NK-92 (cell line): ENCODE data around the gene ISCA2.

ENCODE experiments used
- DNase-seq: peaks from one replicate; lab custom pipeline; 2025; ENCODE audit not compliant: unreplicated experiment; lab: John Stamatoyannopoulos, UW

The ISCA2 gene

GRCh38 chr14:74507840-74508239 is 14.3 kb downstream of the ISCA2 start:
- DNase-seq: no peak

- DNase-seq: no peak
These were observed 14.7 kb downstream of the ISCA2 start for GRCh38 chr14:74508292-74508731.

GRCh38 chr14:74508844-74509428 is 15.4 kb downstream of the ISCA2 start:
- no peak for DNase-seq

GRCh38 chr14:74509587-74510222 is 16.1 kb downstream of the ISCA2 start:
- no peak for DNase-seq

- no peak for DNase-seq
These were observed 16.8 kb downstream of the ISCA2 start for GRCh38 chr14:74510223-74510931.

GRCh38 chr14:74510959-74511409 is 17.4 kb downstream of the ISCA2 start:
- DNase-seq: no peak

- no peak for DNase-seq
These were observed 18.6 kb downstream of the ISCA2 start for GRCh38 chr14:74511966-74512830.

- no peak for DNase-seq
These were observed 20.9 kb downstream of the ISCA2 start for GRCh38 chr14:74514471-74514941.

GRCh38 chr14:74515891-74516412 is 22.4 kb downstream of the ISCA2 start:
- DNase-seq: no peak

- DNase-seq: no peak
These were observed 23.0 kb downstream of the ISCA2 start for GRCh38 chr14:74516451-74517160.

GRCh38 chr14:74517731-74518130 is 24.2 kb downstream of the ISCA2 start:
- DNase-seq: no peak

GRCh38 chr14:74518221-74518620 is 24.7 kb downstream of the ISCA2 start:
- DNase-seq: no peak

GRCh38 chr14:74519316-74520074 is 25.9 kb downstream of the ISCA2 start:
- DNase-seq: no peak

GRCh38 chr14:74521756-74522155 is 28.2 kb downstream of the ISCA2 start:
- DNase-seq: no peak

- no peak for DNase-seq
These were observed 29.2 kb downstream of the ISCA2 start for GRCh38 chr14:74522740-74523139.

- DNase-seq: no peak
These were observed 30.7 kb downstream of the ISCA2 start for GRCh38 chr14:74524076-74524811.

GRCh38 chr14:74524812-74525135 is 31.2 kb downstream of the ISCA2 start:
- DNase-seq: no peak

GRCh38 chr14:74525361-74525851 is 31.8 kb downstream of the ISCA2 start:
- DNase-seq: no peak
